Activated naive CD8-positive, alpha-beta T cell treated with anti-CD3 and anti-CD28 coated beads, Interleukin-2, amount 50 U/mL, for 24 hours (primary cell): ENCODE measurements around the gene CLCNKA.
"Not testable (repeated sequence)": the region's sequence is repeated elsewhere in the genome, so short reads cannot be mapped to it uniquely, and the experiment has no call there.

Experiments
- ATAC-seq: fragments of 150-1000 bp; cut with Tn5 transposase; one replicate; pipeline ENCODE4 v1.10.0; 2021
- DNase-seq: peaks from one replicate; pipeline ENCODE4 v3.0.0; 2021
- H3K27ac Mint-ChIP-seq: one replicate; pipeline ENCODE4 v1.8.0; 2021; ENCODE audit warnings: mild to moderate bottlenecking, mixed read lengths
- H3K27me3 Mint-ChIP-seq: one replicate; pipeline ENCODE4 v1.8.0; 2021; ENCODE audit warnings: mixed read lengths
- H3K36me3 Mint-ChIP-seq: one replicate; pipeline ENCODE4 v1.8.0; 2021; ENCODE audit warnings: low read depth, mixed read lengths
- H3K4me1 Mint-ChIP-seq: one replicate; pipeline ENCODE4 v1.8.0; 2021; ENCODE audit warnings: mixed read lengths
- H3K4me3 Mint-ChIP-seq: one replicate; pipeline ENCODE4 v1.8.0; 2021; ENCODE audit warnings: mild to moderate bottlenecking, moderate library complexity, mixed read lengths
- H3K9me3 Mint-ChIP-seq: one replicate; pipeline ENCODE4 v1.8.0; 2021; ENCODE audit warnings: mixed read lengths

CLCNKA gene

DNA sequence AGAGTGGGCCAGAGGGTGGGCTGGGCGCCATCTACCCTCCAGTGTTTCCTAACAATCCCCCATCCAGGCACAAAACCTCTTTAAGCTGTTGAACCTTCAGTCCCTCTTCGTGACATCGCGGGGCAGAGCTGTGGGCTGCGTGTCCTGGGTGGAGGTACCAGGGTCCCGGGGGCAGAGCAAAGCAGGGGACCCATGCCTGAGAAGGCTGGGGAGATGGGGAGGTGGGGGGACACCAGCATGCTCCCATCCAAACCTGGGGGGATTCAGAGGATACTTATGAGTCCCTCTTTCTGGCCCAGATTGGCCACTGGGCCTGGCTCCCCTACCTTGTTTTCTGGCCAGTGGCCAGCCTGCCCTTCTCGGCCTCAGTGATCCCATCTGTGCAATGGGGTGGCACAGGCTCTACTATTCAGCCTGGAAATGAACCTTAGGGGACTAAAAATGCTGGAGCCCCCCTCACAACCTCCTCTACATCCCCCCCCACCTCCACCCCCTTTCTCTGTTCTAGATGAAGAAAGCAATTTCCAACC is 11.3 kb downstream of the CLCNKA start:
- not testable (repeated sequence) for H3K36me3 Mint-ChIP-seq, H3K4me3 Mint-ChIP-seq, ATAC-seq, H3K4me1 Mint-ChIP-seq, H3K9me3 Mint-ChIP-seq, H3K27ac Mint-ChIP-seq, DNase-seq
- H3K27me3 Mint-ChIP-seq, result peaks cover 19% of the 10 kb centered on the region

DNA sequence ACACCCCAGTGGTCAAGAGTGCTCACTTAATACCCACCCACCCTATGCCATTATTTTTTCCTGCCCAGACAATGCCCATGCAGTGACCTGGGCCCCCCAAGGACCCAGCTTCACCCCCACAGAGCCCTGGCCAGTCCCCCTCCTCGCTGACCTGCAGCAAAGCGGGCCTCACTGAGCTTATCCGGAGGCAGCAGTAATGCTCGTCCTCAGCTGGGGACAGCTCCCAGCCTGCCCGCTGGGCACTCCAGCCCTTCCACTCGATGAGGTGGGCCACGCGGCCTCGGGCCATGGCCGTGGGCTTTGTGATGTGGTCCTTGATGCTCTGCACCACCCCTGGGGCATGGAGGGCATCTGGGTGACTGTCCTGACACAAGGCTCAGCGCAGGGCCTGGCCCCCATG is 14.6 kb downstream of the CLCNKA start:
- not testable (repeated sequence) for H3K36me3 Mint-ChIP-seq, DNase-seq, ATAC-seq, H3K4me1 Mint-ChIP-seq, H3K4me3 Mint-ChIP-seq, H3K9me3 Mint-ChIP-seq, H3K27me3 Mint-ChIP-seq, H3K27ac Mint-ChIP-seq

- no peaks in the 10 kb centered on the region for H3K36me3 Mint-ChIP-seq
- H3K27ac Mint-ChIP-seq, result no peak overlapping the region
- ATAC-seq (no peak), DNase-seq (no peak)
- H3K9me3 Mint-ChIP-seq, result no peaks in the 10 kb centered on the region
- H3K27me3 Mint-ChIP-seq, result no peaks in the 10 kb centered on the region
- no peaks in the 10 kb centered on the region for H3K4me1 Mint-ChIP-seq
- H3K4me3 Mint-ChIP-seq, result no peak overlapping the region
Observed at GRCh38 chr1:16038620-16038912, 16.7 kb downstream of the CLCNKA start.

GRCh38 chr1:16039871-16040270 is 18.0 kb downstream of the CLCNKA start:
- not testable (repeated sequence) for H3K36me3 Mint-ChIP-seq, H3K9me3 Mint-ChIP-seq, H3K4me1 Mint-ChIP-seq, H3K27ac Mint-ChIP-seq, DNase-seq, H3K4me3 Mint-ChIP-seq, H3K27me3 Mint-ChIP-seq, ATAC-seq

GRCh38 chr1:16041200-16041599 is 19.4 kb downstream of the CLCNKA start:
- Mint-ChIP-seq H3K4me3 (no peak overlapping the region), H3K27me3 (no peaks in the 10 kb centered on the region), H3K27ac (no peak overlapping the region), H3K36me3 (no peaks in the 10 kb centered on the region), H3K9me3 (no peaks in the 10 kb centered on the region), H3K4me1 (no peaks in the 10 kb centered on the region)
- no peak for DNase-seq
- no peak for ATAC-seq

DNA sequence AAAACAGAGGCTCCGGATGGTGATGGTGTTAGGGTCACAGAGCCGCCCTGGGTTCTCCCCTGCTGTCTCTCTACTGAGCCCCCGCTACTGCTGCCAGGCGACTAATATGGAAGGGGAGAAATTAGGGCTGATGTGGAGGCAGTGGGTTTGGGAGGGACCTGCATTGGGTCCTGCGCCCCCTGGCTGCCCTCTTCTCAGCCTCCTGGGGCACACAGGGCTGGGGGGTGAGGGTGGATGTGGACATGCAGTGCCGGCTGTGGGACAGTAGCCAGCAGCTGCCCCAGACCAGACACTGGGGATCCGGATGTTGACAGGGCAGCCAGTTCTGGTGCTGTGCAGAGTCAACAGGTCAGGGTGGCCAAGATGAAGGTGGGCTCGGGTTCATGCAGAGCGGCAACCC is 20.3 kb downstream of the CLCNKA start:
- ATAC-seq (no peak), DNase-seq (no peak)
- H3K27ac Mint-ChIP-seq, result no peak overlapping the region
- H3K27me3 Mint-ChIP-seq, result no peaks in the 10 kb centered on the region
- no peak overlapping the region for H3K4me3 Mint-ChIP-seq
- H3K4me1 Mint-ChIP-seq, result no peaks in the 10 kb centered on the region
- no peaks in the 10 kb centered on the region for H3K36me3 Mint-ChIP-seq
- no peaks in the 10 kb centered on the region for H3K9me3 Mint-ChIP-seq

DNA sequence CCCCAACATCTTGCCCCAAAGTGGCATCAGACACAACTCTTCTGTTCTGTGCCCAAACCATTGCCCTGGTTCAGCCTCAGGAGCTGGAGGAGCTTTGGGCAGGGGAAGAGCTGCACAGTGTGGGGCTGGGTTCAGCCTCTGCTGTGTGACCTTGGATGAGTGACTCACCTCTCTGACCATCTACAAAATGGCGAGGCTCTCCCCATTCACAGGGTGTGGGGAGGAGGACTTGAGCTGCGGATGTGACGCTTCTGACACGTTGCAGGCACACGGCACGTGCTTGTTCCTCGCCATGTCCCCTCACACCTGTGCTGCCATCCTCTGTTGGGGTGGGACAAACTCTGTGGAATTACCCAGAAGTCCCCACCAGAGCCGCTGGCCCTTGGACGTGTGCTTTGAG is 20.8 kb downstream of the CLCNKA start:
- not testable (repeated sequence) for H3K36me3 Mint-ChIP-seq, H3K27me3 Mint-ChIP-seq, H3K9me3 Mint-ChIP-seq, DNase-seq, ATAC-seq, H3K27ac Mint-ChIP-seq, H3K4me1 Mint-ChIP-seq, H3K4me3 Mint-ChIP-seq

DNA sequence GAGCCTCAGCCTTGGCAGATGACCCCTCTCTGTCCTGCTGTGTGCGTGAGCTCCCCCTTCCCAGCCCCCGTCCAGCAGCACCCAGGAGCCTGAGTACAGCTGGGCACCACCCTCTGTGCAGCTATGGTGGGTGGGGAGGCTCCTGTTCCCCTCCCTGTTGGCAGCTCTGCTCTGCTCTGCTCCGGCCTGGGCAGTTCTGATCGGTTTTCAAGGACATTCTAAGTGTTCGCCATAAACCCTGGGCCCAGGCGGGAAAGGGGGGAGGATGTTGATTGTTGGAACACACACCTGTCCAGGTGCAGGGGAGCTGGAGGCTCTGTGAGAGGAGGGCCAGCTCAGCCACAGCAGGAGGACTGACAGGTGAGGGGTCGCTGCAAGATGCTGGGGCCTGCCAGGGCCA is 21.7 kb downstream of the CLCNKA start, which contains the start of gene CLCNKB:
Gene CLCNKB (plus strand): TSS at position 262 of the 400 bp plus-strand sequence. CDS start 711 bp downstream, outside the sequence.
- H3K27me3 Mint-ChIP-seq, result no peaks in the 10 kb centered on the region
- H3K4me1 Mint-ChIP-seq, result no peaks in the 10 kb centered on the region
- H3K36me3 Mint-ChIP-seq, result no peaks in the 10 kb centered on the region
- H3K9me3 Mint-ChIP-seq, result no peaks in the 10 kb centered on the region
- H3K27ac Mint-ChIP-seq, result no peak within 1 kb of the TSS
- no peak for DNase-seq
- ATAC-seq, result no peak
- no peak within 1 kb of the TSS for H3K4me3 Mint-ChIP-seq

DNA sequence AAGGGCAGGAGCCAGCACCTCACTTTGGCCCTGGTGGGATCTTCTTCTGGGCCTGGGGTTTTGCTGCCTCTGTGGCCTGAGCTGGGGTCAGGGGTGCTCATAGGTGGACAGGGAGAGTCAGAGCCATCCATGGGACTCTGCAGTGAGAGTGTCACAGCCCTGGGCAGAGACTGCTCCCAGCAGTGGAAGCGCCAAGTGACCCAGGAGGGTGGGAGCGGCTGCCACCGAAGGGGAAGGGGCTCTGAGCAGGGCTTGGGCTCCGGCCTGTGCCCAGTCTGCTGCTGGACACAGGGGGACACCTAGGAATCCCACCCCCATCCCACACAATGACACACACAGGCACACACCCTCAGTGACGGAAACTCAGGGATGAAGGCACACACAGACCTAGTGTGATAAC is 22.1 kb downstream of the CLCNKA start:
- Mint-ChIP-seq H3K9me3 (no peaks in the 10 kb centered on the region), H3K36me3 (no peaks in the 10 kb centered on the region), H3K4me3 (no peak overlapping the region), H3K27ac (no peak overlapping the region), H3K4me1 (no peaks in the 10 kb centered on the region), H3K27me3 (no peaks in the 10 kb centered on the region)
- DNase-seq (no peak), ATAC-seq (no peak)

DNA sequence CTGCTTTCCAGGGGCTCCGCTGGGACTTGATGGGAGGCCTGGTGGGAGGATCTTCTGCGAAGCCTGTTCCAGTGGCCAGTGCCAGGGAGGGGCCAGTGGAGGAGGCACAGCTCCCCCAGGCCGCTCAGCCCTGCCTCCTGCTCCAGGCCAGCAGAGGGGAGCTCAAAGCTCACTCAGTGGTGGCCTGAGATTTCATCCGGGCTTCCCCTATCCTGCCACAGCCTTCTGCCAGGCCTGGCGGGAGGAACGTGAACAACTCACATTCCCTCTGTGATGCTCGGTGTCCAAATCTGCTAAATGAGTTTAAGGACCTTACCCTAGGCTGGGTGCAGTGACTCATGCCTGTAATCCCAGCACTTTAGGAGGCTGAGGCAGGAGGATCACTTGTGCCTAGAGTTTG is 25.0 kb downstream of the CLCNKA start:
- no peak for DNase-seq
- Mint-ChIP-seq H3K27ac (no peak overlapping the region), H3K4me3 (no peak overlapping the region), H3K36me3 (no peaks in the 10 kb centered on the region), H3K9me3 (no peaks in the 10 kb centered on the region), H3K4me1 (no peaks in the 10 kb centered on the region), H3K27me3 (peaks cover 3% of the 10 kb centered on the region)
- no peak for ATAC-seq

DNA sequence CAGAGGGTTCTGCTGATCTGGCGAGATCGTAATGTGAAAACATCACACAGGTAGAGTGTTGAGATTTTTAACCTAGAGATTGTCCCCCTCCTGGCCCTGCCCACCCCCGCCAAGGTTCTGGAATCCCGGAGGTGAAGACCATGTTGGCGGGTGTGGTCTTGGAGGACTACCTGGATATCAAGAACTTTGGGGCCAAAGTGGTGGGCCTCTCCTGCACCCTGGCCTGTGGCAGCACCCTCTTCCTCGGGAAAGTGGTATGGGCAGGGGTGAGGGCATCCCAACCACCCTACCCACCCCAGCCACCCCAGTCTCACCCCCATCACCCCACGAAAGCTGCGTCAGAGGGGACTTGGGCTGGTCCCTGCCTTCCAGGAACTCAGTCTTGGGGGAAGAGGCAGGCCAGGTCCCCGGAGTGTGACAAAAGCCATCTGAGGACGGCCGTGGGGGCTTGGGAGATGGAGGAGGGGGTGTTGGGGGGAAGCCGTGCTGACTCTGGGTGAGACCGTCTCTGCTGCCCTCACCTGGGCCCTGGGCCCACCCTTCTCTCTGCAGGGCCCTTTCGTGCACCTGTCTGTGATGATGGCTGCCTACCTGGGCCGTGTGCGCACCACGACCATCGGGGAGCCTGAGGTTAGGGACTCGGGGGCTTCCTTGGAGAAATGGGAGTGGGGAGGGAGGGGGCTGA is 26.1 kb downstream of the CLCNKA start:
- H3K4me3 Mint-ChIP-seq, result no peak overlapping the region
- DNase-seq (no peak), ATAC-seq (no peak)
- no peaks in the 10 kb centered on the region for H3K9me3 Mint-ChIP-seq
- no peaks in the 10 kb centered on the region for H3K36me3 Mint-ChIP-seq
- no peak overlapping the region for H3K27ac Mint-ChIP-seq
- peaks cover 3% of the 10 kb centered on the region for H3K27me3 Mint-ChIP-seq
- no peaks in the 10 kb centered on the region for H3K4me1 Mint-ChIP-seq

GRCh38 chr1:16048573-16049189 is 26.8 kb downstream of the CLCNKA start:
- H3K9me3 Mint-ChIP-seq, result no peaks in the 10 kb centered on the region
- H3K36me3 Mint-ChIP-seq, result no peaks in the 10 kb centered on the region
- H3K4me1 Mint-ChIP-seq, result no peaks in the 10 kb centered on the region
- H3K27me3 Mint-ChIP-seq, result peaks cover 3% of the 10 kb centered on the region
- no peak overlapping the region for H3K27ac Mint-ChIP-seq
- H3K4me3 Mint-ChIP-seq, result no peak overlapping the region
- DNase-seq (peak; percentile 22), ATAC-seq (no peak)

- Mint-ChIP-seq H3K4me3 (no peak overlapping the region), H3K4me1 (no peaks in the 10 kb centered on the region), H3K9me3 (no peaks in the 10 kb centered on the region), H3K27me3 (peaks cover 3% of the 10 kb centered on the region), H3K27ac (no peak overlapping the region), H3K36me3 (no peaks in the 10 kb centered on the region)
- DNase-seq (no peak), ATAC-seq (no peak)
Observed at GRCh38 chr1:16050328-16050727, 28.5 kb downstream of the CLCNKA start.

GRCh38 chr1:16051039-16051438 is 29.2 kb downstream of the CLCNKA start:
- H3K36me3 Mint-ChIP-seq, result no peaks in the 10 kb centered on the region
- DNase-seq (no peak), ATAC-seq (no peak)
- no peak overlapping the region for H3K27ac Mint-ChIP-seq
- no peaks in the 10 kb centered on the region for H3K9me3 Mint-ChIP-seq
- no peak overlapping the region for H3K4me3 Mint-ChIP-seq
- no peaks in the 10 kb centered on the region for H3K4me1 Mint-ChIP-seq
- peaks cover 3% of the 10 kb centered on the region for H3K27me3 Mint-ChIP-seq

- not testable (repeated sequence) for H3K27me3 Mint-ChIP-seq, H3K4me3 Mint-ChIP-seq, ATAC-seq
Observed at GRCh38 chr1:16051949-16052348, 30.1 kb downstream of the CLCNKA start.

More at GRCh38 chr1:16051949-16052348, 30.1 kb downstream of the CLCNKA start:
- H3K36me3 Mint-ChIP-seq, DNase-seq, H3K27ac Mint-ChIP-seq, H3K4me1 Mint-ChIP-seq, H3K9me3 Mint-ChIP-seq: not testable (repeated sequence)
